Pancreas (tissue), 10 donors: Measurements from ENCODE around the gene GHRHR. TPM values are rescaled to one million over a fixed set of nuclear protein-coding genes. Genes with fewer than 3 reads are reported as not detected.
A peak's percentile ranks its signal among the peaks of the same experiment; 100 is the strongest.

Experiments
- ATAC-seq, 4 donors: fragments of 200-7000 bp; cut with Tn5 transposase; one replicate each; pipeline versions ENCODE4 v1.8.0 to v1.9.1; 2020; ENCODE audit warnings: mild to moderate bottlenecking in 4 of 4, moderate library complexity in 4 of 4
- DNase-seq, 6 donors: peaks; one replicate each; pipeline ENCODE4 v3.0.0-alpha.2; 2020
- FAIRE-seq: peaks from 2 replicates; lab custom pipeline; 2012; peaks lifted over from hg19 to GRCh38; lab: Jason Lieb, UNC
- H3K27ac ChIP-seq, 4 donors: fragments of 200-600 bp; sonication (generic); 1 replicate in 3 of 4; 2 replicates in 1 of 4; pipeline versions ENCODE4 v1.5.0 to v1.8.0; 2020
- H3K27me3 ChIP-seq, 4 donors: fragments of 200-600 bp; one replicate each; pipeline ENCODE4 v1.8.0; 2021
- H3K36me3 ChIP-seq, 3 donors: fragments of 200-600 bp; sonication (generic) in 1 of 3; one replicate each; pipeline versions ENCODE4 v1.5.0 to v1.8.0; 2020 to 2021
- H3K4me1 ChIP-seq, 3 donors: fragments of 200-600 bp; one replicate each; pipeline ENCODE4 v1.8.0; 2021
- H3K4me3 ChIP-seq, 4 donors: fragments of 200-600 bp; sonication (generic) in 2 of 4; one replicate each; pipeline versions ENCODE4 v1.5.0 to v1.8.0; 2020 to 2021
- H3K9me3 ChIP-seq, 4 donors: fragments of 200-600 bp; one replicate each; pipeline ENCODE4 v1.8.0; 2021
- WGBS, 2 donors: extraction: QIAGEN DNeasy Blood & Tissue Kit; methylation state at CpG; one replicate each; pipeline ENCODE4 v1.1.7; 2013; 5-methylcytosine and 5-hydroxymethylcytosine counted together
- intact Hi-C, 3 donors: fragments of 100-400 bp; cut with DNase I; formaldehyde crosslinking; loops; one replicate each; pipeline versions ENCODE4 v1.11.1 to v1.14.2; 2022
- polyA plus RNA-seq, 2 donors: library from polyadenylated mRNA; stranded (reverse); fragments of 200-250 nt; gene quantifications; one replicate each; pipeline ENCODE4 v1.2.3, GENCODE V29; 2013
- total RNA-seq, 6 donors: library from RNA; stranded (reverse); fragmentation: NEBNext Ultra II Directional in 4 of 6; extraction: Animal tissue kit (Norgen Biotek cat#: 25700) in 4 of 6; gene quantifications; one replicate each; pipeline versions ENCODE4 v1.2.1 to v1.2.4, GENCODE V29; 2021 to 2023
- TF ChIP-seq, protein P1 (sequence below), 4 donors: fragments of 200-600 bp; sonication (generic) in 3 of 4; IDR thresholded peaks; one replicate each; pipeline versions ENCODE4 v1.5.0 to v1.8.0; 2021; ENCODE audit warnings: antibody characterized with exemption in 4 of 4
- donor health status: healthy with polysubstance abuse.
- donor health status: DM: no; HTN: no; CAD: no; lungs with moderate emphysema.
- donor health status: DM: no; HTN: no; CAD: no.
- donor health status: control.
- donor health status: control.
- donor health status: Bipolar disorder and iron deficiency.
- donor health status: DM: yes; HTN: yes; CAD: no.
- donor health status: DM: no; HTN: no; CAD: no.
- donor health status: DM: no; HTN: no; CAD: no.
- donor health status: DM: yes; HTN: yes; CAD: no.

GHRHR gene
- total and polyA plus RNA-seq, 8 donors = 0.34 to 0.55 (median 0.47) TPM; not detected in 5

GRCh38 chr7:30992414-30992813, 28.7 kb downstream of the GHRHR start:
- DNase-seq (peak in 2 of 6 donors; percentile 40 to 54), ATAC-seq (no peak), FAIRE-seq (no peak)
- H3K36me3 ChIP-seq = no peaks in the 10 kb centered on the region
- H3K9me3 ChIP-seq = no peaks in the 10 kb centered on the region
- H3K4me1 ChIP-seq = peaks cover 0 to 5% (median 0%) of the 10 kb centered on the region in 3 donors
- no peak overlapping the region for H3K4me3 ChIP-seq
- intact Hi-C loops = no loop called here
- no peak overlapping the region for H3K27ac ChIP-seq
- H3K27me3 ChIP-seq = no peaks in the 10 kb centered on the region
- WGBS, 2 donors = 80 to 88% methylated on average over 18 of the region's 18 CpGs
- TF ChIP-seq, protein P1, sequence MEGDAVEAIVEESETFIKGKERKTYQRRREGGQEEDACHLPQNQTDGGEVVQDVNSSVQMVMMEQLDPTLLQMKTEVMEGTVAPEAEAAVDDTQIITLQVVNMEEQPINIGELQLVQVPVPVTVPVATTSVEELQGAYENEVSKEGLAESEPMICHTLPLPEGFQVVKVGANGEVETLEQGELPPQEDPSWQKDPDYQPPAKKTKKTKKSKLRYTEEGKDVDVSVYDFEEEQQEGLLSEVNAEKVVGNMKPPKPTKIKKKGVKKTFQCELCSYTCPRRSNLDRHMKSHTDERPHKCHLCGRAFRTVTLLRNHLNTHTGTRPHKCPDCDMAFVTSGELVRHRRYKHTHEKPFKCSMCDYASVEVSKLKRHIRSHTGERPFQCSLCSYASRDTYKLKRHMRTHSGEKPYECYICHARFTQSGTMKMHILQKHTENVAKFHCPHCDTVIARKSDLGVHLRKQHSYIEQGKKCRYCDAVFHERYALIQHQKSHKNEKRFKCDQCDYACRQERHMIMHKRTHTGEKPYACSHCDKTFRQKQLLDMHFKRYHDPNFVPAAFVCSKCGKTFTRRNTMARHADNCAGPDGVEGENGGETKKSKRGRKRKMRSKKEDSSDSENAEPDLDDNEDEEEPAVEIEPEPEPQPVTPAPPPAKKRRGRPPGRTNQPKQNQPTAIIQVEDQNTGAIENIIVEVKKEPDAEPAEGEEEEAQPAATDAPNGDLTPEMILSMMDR (IDR thresholded peaks at IDR 0.05) = no peak

DNA sequence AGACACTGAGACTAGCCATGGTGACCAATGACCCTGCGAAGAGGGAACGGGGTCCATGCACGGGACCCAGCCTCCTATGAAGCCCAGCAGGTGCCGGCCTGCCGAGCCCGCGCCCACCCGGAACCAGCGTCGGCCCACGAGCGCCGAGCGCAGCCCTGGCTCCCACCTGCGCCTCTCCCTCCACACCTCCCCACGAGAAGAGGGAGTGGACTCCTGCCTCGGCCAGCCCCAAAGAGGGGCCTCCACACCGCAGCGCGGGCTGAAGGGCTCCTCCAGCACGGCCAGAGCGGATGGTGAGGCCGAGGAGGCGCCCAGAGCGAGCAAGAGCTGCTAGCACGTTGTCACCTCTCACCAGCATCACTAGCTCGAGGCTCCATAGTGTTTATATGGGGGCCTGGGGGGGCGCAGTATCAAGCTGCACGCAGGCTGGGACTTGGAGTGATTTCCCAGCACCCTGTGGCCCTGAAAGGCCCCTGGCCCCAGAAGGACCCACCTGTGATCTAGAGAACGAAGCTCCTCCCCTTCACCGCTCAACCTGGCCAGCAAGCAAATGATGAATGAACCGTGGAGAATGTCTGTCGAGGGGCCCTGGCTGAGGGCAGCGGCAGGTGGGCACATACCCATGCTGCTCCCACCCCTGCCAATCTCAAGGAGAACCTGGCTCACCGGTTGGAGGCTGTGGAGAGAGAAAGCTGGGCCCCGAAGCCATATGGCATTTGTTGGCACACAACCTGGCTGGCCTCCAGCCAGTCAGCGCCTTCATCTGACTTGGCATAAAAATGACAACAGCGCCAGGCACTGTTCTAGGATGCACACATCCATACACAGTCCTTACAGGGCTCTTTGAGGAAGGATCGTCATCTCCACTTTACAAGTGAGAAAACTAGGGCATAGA, 30.7 kb downstream of the GHRHR start:
- DNase-seq (peak in 1 of 6 donors; percentile 47), ATAC-seq (no peak), FAIRE-seq (no peak)
- Histone ChIP-seq H3K9me3 (no peaks in the 10 kb centered on the region), H3K36me3 (no peaks in the 10 kb centered on the region), H3K4me3 (no peak overlapping the region), H3K4me1 (no peaks in the 10 kb centered on the region), H3K27ac (no peak overlapping the region), H3K27me3 (no peaks in the 10 kb centered on the region)
- 84 to 85% methylated on average over 39 of the region's 39 CpGs for WGBS, 2 donors
- TF ChIP-seq, protein P1 (IDR thresholded peaks at IDR 0.05) = no peak
- intact Hi-C loops = no loop called here

DNA sequence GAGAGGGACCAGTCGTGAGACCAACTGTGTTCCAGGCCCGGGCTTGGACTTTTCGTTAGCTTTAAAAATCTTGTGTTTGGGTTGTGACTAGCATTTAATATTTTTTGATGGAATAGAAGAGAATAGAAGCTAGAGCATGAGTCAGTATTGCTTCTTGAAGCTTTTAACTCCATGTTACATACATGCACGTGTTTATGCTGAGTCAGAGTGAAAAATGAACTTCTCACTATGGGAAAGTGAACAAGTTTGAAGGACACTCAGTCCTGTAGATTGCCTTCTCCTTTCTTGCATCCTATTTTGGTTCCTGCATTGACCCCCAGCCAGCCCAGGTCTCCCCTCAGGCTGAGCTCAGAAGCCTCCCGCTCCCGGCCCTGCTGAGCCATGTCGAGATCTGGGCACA, 31.8 kb downstream of the GHRHR start:
- FAIRE-seq (no peak), DNase-seq (no peak)
- intact Hi-C loops = no loop called here

DNA sequence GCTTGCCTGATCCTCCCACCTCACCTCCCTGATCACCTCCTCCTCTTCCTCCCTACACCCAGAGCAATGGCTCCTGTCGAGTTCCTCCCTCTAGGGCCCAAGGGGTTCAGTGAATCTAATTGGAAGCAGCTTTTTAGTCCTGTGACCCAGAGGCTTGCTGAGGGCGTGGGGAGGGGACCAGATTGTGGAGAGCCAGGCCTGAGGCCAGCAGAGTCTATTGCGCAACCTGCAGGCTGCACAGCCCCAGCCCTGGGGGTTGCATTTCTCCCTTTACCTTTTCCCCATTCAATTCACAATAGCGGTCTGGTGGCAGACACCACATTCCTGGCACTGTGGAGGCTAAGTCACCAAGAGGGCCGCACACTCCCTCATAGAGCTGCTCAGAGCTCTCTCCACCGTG, 32.5 kb downstream of the GHRHR start:
- Histone ChIP-seq H3K9me3 (no peaks in the 10 kb centered on the region), H3K4me1 (no peaks in the 10 kb centered on the region), H3K4me3 (no peak overlapping the region), H3K36me3 (no peaks in the 10 kb centered on the region), H3K27ac (no peak overlapping the region), H3K27me3 (no peaks in the 10 kb centered on the region)
- intact Hi-C loops = no loop called here
- FAIRE-seq (no peak), ATAC-seq (peak in 3 of 4 donors; percentile 50 to 70 (median 51)), DNase-seq (peak in 2 of 6 donors; percentile 22 to 49)
- TF ChIP-seq, protein P1 (IDR thresholded peaks at IDR 0.05) = no peak
- WGBS, 2 donors = 65 to 78% methylated on average over 6 of the region's 6 CpGs

More for the DNA sequence above, 31.8 kb downstream of the GHRHR start:
- H3K9me3 ChIP-seq = no peaks in the 10 kb centered on the region
- H3K27me3 ChIP-seq = no peaks in the 10 kb centered on the region
- H3K4me3 ChIP-seq = no peak overlapping the region
- no peak for ATAC-seq
- no peaks in the 10 kb centered on the region for H3K36me3 ChIP-seq
- no peak overlapping the region for H3K27ac ChIP-seq
- no peaks in the 10 kb centered on the region for H3K4me1 ChIP-seq
- TF ChIP-seq, protein P1 (IDR thresholded peaks at IDR 0.05) = no peak
- WGBS, 2 donors = 90 to 93% methylated on average over 7 of the region's 7 CpGs

GRCh38 chr7:30996883-30997282, 33.1 kb downstream of the GHRHR start:
- Histone ChIP-seq H3K36me3 (no peaks in the 10 kb centered on the region), H3K9me3 (no peaks in the 10 kb centered on the region), H3K4me3 (no peak overlapping the region), H3K27me3 (no peaks in the 10 kb centered on the region), H3K4me1 (no peaks in the 10 kb centered on the region), H3K27ac (no peak overlapping the region)
- no peak for FAIRE-seq
- intact Hi-C loops = no loop called here
- ATAC-seq = no peak
- TF ChIP-seq, protein P1 (IDR thresholded peaks at IDR 0.05) = no peak
- 84 to 88% methylated on average over 5 of the region's 5 CpGs for WGBS, 2 donors
- DNase-seq = peak in 2 of 6 donors; percentile 8 to 12
